HS-5 (cell line): ENCODE measurements around the gene ARHGAP4.

Experiments
- DNase-seq: peaks from one replicate; pipeline ENCODE4 v3.0.0-alpha.2; 2012; ENCODE audit warnings: low read depth

ARHGAP4 gene

DNA sequence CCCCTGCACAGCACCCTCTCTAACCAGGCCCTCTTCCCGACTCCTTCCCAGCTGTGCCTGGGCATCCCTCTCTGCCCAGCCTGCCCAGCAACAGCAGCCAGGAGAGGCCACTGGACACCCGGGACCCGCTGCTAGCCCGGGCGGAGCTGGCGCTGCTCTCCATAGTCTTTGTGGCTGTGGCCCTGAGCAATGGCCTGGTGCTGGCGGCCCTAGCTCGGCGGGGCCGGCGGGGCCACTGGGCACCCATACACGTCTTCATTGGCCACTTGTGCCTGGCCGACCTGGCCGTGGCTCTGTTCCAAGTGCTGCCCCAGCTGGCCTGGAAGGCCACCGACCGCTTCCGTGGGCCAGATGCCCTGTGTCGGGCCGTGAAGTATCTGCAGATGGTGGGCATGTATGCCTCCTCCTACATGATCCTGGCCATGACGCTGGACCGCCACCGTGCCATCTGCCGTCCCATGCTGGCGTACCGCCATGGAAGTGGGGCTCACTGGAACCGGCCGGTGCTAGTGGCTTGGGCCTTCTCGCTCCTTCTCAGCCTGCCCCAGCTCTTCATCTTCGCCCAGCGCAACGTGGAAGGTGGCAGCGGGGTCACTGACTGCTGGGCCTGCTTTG lies 20.5 kb downstream of the ARHGAP4 start:
- DNase-seq, result no peak

DNA sequence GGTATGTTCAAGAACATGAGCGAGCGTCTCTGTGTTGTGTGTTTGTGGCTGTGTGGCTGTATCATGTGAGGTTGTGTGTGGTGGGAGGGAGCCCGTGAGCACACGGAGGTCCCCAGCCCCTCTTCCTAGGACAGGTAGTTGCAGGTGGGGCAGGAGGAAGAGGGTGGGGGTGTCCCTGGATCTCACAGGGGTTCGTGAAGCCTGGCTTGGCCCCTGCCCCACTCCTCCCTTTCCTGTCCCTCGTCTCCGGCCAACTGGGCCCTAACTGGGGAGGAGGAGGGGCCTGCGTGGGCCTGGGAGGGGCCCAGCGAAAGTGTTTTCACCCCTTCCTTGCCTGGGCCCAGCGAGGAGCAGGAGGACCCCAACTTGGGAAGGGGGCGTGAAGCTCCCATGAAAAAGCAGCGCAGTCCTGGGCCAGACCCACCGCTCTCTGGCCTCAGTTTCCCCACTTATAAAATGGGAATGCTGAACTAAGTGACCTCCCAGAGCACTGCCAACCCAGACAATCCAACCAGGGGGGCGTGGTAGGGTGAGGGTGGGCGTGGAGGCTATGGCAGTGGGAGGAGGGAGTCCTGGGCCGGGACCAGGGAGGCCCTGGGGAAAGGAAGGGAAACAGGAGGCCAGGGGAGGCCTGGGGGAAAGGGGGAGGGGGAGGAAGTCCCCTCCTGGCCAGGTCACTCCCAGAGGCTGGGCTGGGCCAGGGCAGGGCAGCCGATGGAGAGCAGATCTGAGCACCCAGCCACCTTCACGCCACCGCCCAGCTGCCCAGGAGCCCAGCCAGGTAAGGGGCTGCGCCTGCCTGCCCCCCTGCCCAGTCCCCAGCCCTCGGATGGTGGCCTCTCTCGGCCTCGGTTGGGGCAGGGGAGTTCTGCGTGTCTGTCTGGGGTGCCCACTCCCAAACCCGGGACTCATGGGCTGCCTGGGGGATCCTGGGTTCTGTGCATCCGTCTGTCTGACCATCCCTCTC lies 21.8 kb downstream of the ARHGAP4 start, which contains the start of gene AVPR2:
TSS of gene AVPR2 (plus strand) at position 683 of the 967 bp plus-strand sequence. CDS start 473 bp downstream, outside the sequence.
- no peak for DNase-seq

DNA sequence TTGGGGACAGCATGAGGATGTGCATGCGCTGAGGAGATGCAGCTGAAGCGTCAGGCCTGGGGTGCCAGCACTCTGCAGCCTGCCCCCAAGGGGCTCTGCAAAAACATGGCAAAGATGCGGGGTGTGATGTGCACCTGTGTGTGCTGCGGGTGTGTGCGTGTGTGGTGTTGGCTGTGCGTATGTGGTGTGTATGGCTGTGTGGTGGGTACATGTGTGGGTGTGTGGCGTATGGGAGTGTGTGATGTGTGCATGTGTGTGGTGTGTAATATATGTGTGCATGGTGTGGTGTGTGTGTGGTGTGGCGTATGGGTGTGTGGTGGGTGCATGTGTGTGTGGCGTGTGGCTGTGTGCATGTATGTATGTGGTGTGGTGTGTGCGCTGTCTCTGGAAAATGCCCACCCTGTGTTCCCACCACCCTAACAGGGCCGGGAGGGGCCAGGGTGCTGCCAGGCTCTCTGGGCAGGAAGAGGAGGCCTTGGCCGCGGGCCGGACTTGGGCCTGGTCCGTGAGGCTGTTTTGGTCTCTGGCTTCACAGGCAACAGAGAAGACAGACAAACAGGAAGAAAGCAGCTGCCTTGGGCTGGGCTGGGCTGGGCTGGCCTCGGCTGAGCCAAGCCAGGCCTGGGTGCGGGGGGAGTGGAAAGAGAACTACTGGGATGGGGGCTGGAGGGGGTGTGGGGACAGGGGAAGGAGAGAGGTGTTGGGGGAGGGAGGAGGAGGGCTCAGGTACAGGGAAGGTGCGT lies 22.7 kb downstream of the ARHGAP4 start:
- no peak for DNase-seq

GRCh38 chrX:153902385-153902784 lies 23.7 kb downstream of the ARHGAP4 start:
- no peak for DNase-seq

DNA sequence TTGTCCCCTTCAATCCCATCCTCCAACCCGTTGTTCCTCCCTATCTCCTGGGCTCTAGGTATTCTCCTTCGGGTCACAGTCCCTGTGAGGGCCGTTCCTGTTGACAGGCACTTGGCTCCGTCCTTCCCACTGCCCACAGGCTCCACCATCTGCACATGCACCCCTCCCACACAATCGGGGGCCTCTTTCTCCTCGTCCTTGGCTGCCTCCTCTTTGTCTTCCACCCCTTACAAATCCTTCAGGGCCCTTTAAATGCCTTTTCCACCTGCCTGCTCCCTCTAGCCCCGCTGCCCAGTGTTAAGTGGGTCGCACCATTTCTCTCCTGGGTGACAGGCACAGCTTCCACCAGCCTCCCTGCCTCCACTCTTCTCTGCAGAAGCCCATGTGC lies 24.3 kb downstream of the ARHGAP4 start:
- DNase-seq, result no peak

DNA sequence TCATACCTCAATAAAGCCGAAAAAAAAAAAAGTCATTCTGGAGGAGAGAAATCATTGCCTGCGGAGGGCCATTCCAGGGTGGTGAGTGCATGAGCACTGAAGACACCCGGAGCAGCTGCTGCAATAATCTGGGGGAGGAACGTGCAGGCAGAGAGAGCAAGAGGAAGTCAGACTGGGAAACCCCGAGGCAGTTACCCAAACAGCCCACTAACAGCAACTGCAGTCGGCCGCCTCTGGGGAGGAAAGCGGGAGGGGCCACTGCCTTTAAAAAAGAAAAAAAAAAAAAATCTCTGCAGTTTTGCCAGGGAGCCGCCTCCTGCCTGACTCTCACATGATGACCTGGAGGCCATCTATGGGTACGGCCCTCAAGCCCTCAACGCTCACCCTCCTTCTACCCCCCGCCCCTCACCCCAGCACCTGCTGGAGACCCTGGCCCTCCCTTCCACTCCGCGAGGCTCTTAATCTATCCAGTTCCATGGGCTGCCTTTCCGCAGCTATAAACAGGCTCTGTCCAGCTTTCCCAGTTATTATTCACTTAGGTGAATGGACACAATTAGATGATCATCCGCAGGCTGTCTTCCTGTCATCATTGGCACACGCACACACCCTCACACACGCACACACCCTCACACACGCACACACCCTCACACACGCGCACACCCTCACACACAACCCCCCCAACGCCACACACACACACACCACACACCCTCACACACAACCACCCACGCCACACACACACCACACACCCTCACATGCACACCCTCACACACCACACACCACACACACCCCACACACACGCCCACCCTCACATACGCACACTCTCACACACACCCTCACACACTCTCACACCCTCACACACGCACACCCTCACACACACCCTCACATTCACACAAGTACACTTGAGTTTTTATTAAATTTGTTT lies 25.0 kb downstream of the ARHGAP4 start:
- DNase-seq, result peak; percentile 65

DNA sequence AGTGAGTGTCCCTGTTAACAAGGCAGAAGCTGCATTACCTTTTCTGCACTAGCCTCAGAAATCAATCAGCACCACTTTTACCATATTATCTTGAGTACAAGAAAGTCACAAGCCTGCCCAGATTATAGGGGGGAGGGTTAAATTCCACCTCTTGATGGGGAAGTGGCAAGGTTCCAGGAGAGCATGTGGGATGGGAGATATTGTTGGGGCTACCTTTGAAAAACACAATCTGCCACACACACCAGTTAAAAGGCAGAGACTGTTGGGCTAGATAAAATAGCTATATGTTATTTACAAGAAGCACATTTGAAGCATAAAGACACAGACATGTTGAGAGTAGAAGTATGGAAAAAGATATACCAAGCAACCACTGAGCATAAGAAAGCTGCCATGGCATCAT lies 28.2 kb downstream of the ARHGAP4 start:
- DNase-seq, result no peak

DNA sequence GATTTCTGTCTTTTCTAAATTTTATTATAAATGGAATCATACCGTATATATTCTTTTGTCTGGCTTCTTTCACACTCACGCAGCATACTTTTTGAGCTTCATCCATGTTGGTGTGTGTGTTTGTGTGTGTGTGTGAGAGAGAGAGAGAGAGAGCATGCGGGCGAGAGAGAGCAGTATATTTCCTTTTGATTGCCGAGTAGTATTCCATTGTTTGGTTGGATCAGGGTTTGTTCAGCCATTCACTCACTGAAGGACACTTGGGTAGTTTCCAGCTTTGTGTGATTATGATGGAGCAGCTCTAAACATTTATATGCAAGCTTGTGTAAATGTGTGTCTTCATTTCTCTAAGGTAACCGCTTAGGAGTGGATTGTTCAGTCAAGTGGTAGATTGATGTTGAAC lies 36.9 kb downstream of the ARHGAP4 start:
- DNase-seq, result no peak

GRCh38 chrX:153888344-153888743 lies 37.7 kb downstream of the ARHGAP4 start:
- DNase-seq, result no peak

GRCh38 chrX:153887385-153887784 lies 38.7 kb downstream of the ARHGAP4 start:
- no peak for DNase-seq

- no peak for DNase-seq
Observed at GRCh38 chrX:153886915-153887314, 39.1 kb downstream of the ARHGAP4 start.

- no peak for DNase-seq
Observed at GRCh38 chrX:153885968-153886903, 39.8 kb downstream of the ARHGAP4 start, which contains the start of gene L1CAM. L1CAM (minus strand) TSS chrX:153886173; CDS start chrX:153875836, 10,337 bp downstream.

GRCh38 chrX:153885208-153885787 lies 40.8 kb downstream of the ARHGAP4 start:
- no peak for DNase-seq

DNA sequence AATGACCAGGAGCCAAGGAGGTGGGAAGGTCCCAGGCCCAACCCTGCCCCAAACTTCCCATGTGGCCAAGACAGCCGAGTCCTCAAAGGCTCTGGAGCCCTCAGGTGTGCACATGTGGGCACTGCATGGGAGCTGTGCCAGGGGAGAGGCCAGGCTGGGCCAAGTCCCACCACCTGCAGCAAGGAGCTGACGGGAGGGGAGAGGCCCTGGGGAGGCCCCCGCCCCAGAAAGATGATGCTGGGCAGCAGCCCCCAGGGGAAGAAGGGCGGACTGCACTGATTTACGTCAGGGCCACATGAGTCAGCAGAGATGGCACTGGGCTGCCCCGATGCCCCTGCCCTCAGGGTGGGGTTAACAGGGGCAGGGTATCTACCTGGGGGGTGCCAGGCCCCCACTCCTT lies 41.5 kb downstream of the ARHGAP4 start:
- DNase-seq, result no peak

DNA sequence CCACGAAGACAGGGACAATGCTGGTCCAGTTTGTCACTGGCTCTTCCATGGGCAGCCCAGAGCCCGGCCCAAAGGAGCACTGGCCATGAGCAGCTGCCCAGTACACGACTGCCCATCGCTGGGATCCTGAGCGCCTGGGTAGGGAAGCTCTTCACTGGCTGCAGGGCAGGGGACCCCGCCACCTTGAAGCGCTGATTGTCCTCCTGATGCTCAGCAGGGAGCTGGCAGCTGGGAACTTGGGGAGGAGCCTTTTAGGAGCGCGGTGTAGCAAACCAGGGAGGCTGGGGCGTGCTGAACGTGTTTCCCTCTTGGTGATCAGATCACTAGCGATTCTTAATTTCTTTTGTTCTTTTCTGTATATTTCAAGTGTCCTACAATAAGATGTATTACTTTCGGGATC lies 41.9 kb downstream of the ARHGAP4 start:
- no peak for DNase-seq

DNA sequence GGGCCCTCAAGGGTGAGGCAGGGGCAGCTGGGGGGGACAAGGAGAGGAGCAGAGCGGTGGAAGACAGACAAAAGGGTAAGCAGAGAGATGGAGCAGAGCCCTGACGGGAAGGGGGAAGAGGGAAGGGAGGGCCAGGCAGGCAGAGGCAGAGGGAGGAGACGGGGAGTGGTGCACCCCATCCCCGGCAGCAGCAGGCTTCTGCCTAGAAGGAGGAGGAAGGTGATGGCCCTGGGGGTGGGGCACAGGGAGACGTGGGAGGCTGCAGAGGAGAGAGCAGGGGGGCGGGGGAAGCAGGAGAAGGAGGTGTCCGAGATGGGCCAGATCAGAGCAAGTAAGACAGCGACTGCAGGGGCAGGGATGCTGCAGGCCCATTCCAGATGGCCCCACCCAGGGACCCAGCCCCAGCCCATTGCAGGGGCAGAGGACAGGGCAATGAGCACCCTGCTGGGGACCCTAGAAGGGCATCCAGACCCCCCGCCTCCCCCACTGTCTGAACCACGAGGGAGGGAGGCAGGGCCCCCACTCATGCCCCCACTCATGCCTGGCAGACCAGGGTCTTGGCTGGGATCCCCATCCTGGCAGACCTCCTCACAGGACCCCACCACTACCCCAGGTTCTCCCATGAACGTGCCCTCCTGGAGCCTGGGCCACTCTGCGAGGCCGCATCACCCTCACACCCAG lies 42.8 kb downstream of the ARHGAP4 start:
- no peak for DNase-seq

DNA sequence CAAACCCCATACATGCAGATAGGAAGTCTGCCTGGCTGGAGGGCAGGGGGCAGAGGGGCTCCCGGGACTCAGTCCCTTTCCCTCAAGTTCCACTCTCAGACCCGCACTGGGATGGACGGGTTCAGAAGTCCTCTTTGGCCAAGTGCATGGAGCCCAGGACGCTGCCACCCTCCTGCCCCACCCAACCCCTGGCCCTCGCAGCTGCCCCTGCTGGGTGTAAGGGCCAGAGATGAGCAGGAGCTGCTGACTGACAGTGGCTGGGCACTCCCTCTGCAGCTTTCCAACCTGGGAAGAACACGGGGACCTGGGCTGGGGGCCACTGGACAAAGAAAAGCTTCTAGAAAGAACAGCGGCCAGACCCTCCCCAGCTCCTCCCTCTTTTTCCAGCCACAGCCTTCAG lies 43.5 kb downstream of the ARHGAP4 start:
- DNase-seq, result no peak

- no peak for DNase-seq
Observed at GRCh38 chrX:153882086-153882498, 44.0 kb downstream of the ARHGAP4 start.

DNA sequence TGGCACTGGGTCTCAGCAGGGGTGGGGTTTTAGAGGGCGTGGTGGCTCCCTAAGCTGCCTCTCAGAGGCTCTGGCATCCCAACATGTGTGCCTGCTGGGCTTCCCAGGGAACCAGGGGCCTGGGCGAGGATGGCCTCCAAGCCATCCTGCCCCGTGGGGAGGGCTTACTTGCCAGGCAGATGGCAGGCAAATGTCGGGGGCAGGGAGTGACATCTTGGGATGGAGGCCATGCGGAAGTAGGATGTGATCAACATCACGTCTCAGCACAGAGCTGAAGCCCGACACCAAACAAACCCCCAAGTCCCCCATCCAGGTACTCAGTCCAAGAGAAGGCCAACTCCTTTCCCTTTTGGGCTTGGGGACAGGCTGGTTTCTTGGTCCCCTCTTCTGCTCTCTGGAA lies 44.8 kb downstream of the ARHGAP4 start:
- DNase-seq, result no peak
